Skeletal muscle cell (primary cell): ENCODE results near the gene PRR19.
"Not testable (repeated sequence)": the region's sequence is repeated elsewhere in the genome, so short reads cannot be mapped to it uniquely, and the experiment has no call there.

Experiments used
- DNase-seq: peaks from one replicate; pipeline ENCODE4 v3.0.0-alpha.2; 2010; ENCODE audit warnings: low read depth
- H3K4me3 ChIP-seq: 2 replicates; pipeline ENCODE4 v1.5.1; 2011; ENCODE audit warnings: low read depth, mild to moderate bottlenecking, control low read depth, low read length, moderate library complexity

PRR19 gene

GRCh38 chr19:42316223-42317211 is 14.6 kb downstream of the PRR19 start:
- DNase-seq = no peak
- H3K4me3 ChIP-seq = no peak overlapping the region

GRCh38 chr19:42317535-42317934 is 15.6 kb downstream of the PRR19 start:
- no peak for DNase-seq
- no peak overlapping the region for H3K4me3 ChIP-seq

- H3K4me3 ChIP-seq = no peak overlapping the region
- DNase-seq = no peak
Observed at GRCh38 chr19:42322305-42322704, 20.4 kb downstream of the PRR19 start.

- H3K4me3 ChIP-seq = no peak overlapping the region
- DNase-seq = no peak
Observed at GRCh38 chr19:42323473-42323851, 21.5 kb downstream of the PRR19 start.

GRCh38 chr19:42323852-42324654 is 22.1 kb downstream of the PRR19 start:
- no peak for DNase-seq

GRCh38 chr19:42324655-42325307 is 22.8 kb downstream of the PRR19 start:
- H3K4me3 ChIP-seq = peak overlapping the region; percentile 10
- no peak for DNase-seq

More at GRCh38 chr19:42323852-42324654, 22.1 kb downstream of the PRR19 start:
- no peak overlapping the region for H3K4me3 ChIP-seq

GRCh38 chr19:42325308-42325895 is 23.5 kb downstream of the PRR19 start, which contains the start of gene MEGF8:
TSS of gene MEGF8 (plus strand) at chr19:42325635. CDS start at chr19:42326244, 609 bp downstream.
- peak within 1 kb of the TSS; percentile 91 for H3K4me3 ChIP-seq

GRCh38 chr19:42325896-42326771 is 24.2 kb downstream of the PRR19 start:
- DNase-seq = no peak

More at GRCh38 chr19:42325308-42325895, 23.5 kb downstream of the PRR19 start, which contains the start of gene MEGF8:
- DNase-seq = peak; percentile 96

GRCh38 chr19:42326969-42327368 is 25.0 kb downstream of the PRR19 start:
- H3K4me3 ChIP-seq = no peak overlapping the region
- no peak for DNase-seq

More at GRCh38 chr19:42325896-42326771, 24.2 kb downstream of the PRR19 start:
- H3K4me3 ChIP-seq = peak overlapping the region; percentile 91

GRCh38 chr19:42327381-42327780 is 25.4 kb downstream of the PRR19 start:
- DNase-seq = no peak
- H3K4me3 ChIP-seq = no peak overlapping the region

GRCh38 chr19:42328106-42328505 is 26.2 kb downstream of the PRR19 start:
- no peak for DNase-seq
- H3K4me3 ChIP-seq = no peak overlapping the region

GRCh38 chr19:42328854-42329253 is 26.9 kb downstream of the PRR19 start:
- no peak for DNase-seq
- H3K4me3 ChIP-seq = no peak overlapping the region

GRCh38 chr19:42330241-42330711 is 28.3 kb downstream of the PRR19 start:
- no peak overlapping the region for H3K4me3 ChIP-seq
- no peak for DNase-seq

- H3K4me3 ChIP-seq = not testable (repeated sequence)
Observed at GRCh38 chr19:42331333-42331732, 29.4 kb downstream of the PRR19 start.

GRCh38 chr19:42332059-42332458 is 30.1 kb downstream of the PRR19 start:
- no peak overlapping the region for H3K4me3 ChIP-seq
- no peak for DNase-seq

More at GRCh38 chr19:42331333-42331732, 29.4 kb downstream of the PRR19 start:
- DNase-seq = not testable (repeated sequence)

- DNase-seq = no peak
- H3K4me3 ChIP-seq = no peak overlapping the region
Observed at GRCh38 chr19:42333018-42333417, 31.1 kb downstream of the PRR19 start.

GRCh38 chr19:42333975-42334696 is 32.2 kb downstream of the PRR19 start:
- DNase-seq = no peak
- no peak overlapping the region for H3K4me3 ChIP-seq
